ENCODE data around the gene CA10.

The CA10 gene

DNA sequence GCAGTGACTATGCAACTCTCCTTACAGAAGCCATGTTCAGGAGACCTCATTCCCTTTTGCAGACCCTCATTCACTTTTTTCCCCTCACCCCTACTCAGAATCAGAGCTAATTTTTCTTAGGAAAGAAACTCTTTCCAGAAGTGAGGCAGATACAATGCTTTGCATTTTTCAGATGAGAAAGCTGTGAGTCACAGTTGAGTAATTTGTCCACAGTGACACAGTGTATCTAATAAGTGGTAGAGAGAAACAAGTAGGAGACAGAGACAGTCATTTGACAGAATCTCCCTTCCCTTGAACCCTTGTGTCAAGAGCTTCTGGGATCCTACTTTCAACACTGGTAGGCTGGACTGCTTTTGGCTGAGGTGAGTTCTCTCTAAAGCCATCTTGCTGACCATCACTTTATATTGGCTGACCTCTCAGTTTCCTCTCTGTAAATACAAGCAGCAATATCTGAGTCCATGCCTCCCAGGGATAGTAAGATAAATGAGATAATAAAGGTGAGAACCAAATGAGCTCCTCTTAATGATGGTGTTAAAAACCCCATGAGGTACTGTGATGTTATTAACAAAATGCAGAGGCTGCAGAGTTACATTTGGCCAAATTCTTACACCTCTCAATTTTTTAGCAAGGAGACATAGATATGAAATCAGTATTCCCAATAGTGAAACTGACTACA, 130.8 kb downstream of the CA10 start:
- Histone ChIP-seq H3K9ac (ENCODE audit: low read length) (no peak overlapping the region), H3K4me1 (ENCODE audit: control insufficient read depth, insufficient read depth, low read length) (peaks cover 3% of the 10 kb centered on the region), H3K27ac (ENCODE audit: low read depth, low read length) (no peak overlapping the region), H3K4me3 (ENCODE audit: low read length) (no peak overlapping the region), H3K36me3 (ENCODE audit: control insufficient read depth, insufficient read depth, low read length) (no peaks in the 10 kb centered on the region), H3K27me3 (ENCODE audit: control insufficient read depth, insufficient read depth, low read length) (no peaks in the 10 kb centered on the region)

DNA sequence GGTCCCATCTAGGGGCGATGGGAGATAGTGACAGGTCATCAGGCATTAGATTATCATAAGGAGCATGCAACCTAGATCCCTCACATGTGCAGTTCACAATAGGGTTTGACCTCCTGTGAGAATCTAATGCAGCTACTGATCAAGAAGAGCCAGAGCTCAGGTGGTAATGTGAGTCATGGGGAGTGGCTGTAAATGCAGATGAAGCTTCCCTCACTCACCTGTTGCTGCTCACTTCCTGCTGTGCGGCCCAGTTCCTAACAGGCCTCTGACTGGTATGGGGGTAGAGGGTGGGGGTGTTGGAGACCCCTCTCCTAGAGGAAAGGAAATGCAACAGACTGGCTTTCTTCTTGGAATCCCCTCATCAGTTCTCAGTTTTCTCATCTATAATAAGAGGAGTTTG, 131.4 kb downstream of the CA10 start:
- Histone ChIP-seq H3K27me3 (ENCODE audit: control insufficient read depth, insufficient read depth, low read length) (no peaks in the 10 kb centered on the region), H3K4me3 (ENCODE audit: low read length) (no peak overlapping the region), H3K4me1 (ENCODE audit: control insufficient read depth, insufficient read depth, low read length) (peaks cover 3% of the 10 kb centered on the region), H3K36me3 (ENCODE audit: control insufficient read depth, insufficient read depth, low read length) (no peaks in the 10 kb centered on the region), H3K9ac (ENCODE audit: low read length) (no peak overlapping the region), H3K27ac (ENCODE audit: low read depth, low read length) (no peak overlapping the region)

DNA sequence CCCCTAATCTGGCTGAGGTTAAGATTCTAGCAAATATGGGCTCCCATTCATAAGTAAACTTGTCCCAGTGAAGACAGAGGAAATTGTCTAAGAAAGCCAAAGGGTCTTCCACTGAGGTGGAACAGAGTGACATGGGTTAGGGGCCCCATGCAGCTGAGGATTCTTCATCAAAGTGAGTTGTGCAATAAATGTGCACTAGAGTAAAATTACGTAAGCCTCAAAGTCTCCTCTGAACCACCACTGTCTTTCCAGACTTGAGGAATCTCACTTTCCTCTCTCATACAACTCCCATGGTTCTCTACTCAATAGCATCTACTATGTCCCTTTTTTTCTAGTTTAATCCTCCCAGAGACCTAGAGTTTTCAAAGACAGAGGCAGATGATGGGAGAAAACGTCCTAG, 132.4 kb downstream of the CA10 start:
- H3K9ac ChIP-seq (ENCODE audit: low read length): no peak overlapping the region
- no peak overlapping the region for H3K27ac ChIP-seq (ENCODE audit: low read depth, low read length)
- no peaks in the 10 kb centered on the region for H3K27me3 ChIP-seq (ENCODE audit: control insufficient read depth, insufficient read depth, low read length)
- H3K4me3 ChIP-seq (ENCODE audit: low read length): no peak overlapping the region
- peaks cover 3% of the 10 kb centered on the region for H3K4me1 ChIP-seq (ENCODE audit: control insufficient read depth, insufficient read depth, low read length)
- no peaks in the 10 kb centered on the region for H3K36me3 ChIP-seq (ENCODE audit: control insufficient read depth, insufficient read depth, low read length)

DNA sequence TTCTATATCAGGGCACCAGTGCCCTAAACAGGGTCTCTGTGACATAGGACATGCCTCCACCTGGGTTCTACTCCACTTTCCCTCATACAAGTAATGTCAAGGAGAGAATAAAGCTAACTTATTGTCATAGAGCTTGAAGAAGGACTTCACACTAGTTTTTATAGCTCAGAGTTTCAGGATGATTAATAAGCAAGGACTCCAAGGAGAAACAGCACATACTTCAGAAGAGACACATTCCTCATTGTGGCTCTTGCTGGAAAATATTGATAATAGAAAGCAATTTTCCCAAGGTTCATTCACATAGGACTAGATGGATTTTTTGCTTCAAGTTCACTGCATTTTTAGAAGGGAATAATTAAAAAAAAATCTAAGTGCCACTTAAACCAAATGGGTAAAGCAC, 133.3 kb downstream of the CA10 start:
- no peaks in the 10 kb centered on the region for H3K36me3 ChIP-seq (ENCODE audit: control insufficient read depth, insufficient read depth, low read length)
- no peak overlapping the region for H3K9ac ChIP-seq (ENCODE audit: low read length)
- H3K4me1 ChIP-seq (ENCODE audit: control insufficient read depth, insufficient read depth, low read length): peaks cover 3% of the 10 kb centered on the region
- H3K27me3 ChIP-seq (ENCODE audit: control insufficient read depth, insufficient read depth, low read length): no peaks in the 10 kb centered on the region
- H3K27ac ChIP-seq (ENCODE audit: low read depth, low read length): no peak overlapping the region
- no peak overlapping the region for H3K4me3 ChIP-seq (ENCODE audit: low read length)

DNA sequence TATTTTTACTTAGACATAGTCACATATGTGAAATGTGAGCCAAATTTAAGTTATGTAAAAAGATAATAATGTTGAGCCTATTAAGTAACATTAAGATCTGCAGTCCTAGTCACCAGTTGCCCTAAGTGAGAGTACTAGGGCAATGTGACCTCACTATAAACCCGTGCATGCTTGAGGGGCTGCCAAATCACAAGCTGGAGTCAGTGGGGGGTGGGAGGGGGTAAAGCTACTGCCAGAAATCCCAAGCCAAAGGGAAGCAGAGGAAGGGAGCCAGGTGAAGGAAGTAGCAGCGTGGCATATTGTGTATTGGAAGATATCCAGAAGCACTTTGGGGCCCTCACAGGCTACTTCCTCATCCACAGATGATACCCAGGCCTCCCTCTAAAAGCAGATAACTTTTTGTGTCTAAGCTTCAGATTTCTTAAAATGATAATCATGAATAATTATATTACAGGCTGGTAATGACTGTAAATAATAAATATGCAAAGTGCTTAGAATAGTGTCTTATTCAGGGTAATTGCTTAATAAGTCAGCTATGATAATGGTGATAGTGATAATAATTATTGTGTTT, 134.1 kb downstream of the CA10 start:
- Histone ChIP-seq H3K36me3 (ENCODE audit: control insufficient read depth, insufficient read depth, low read length) (no peaks in the 10 kb centered on the region), H3K4me3 (ENCODE audit: low read length) (no peak overlapping the region), H3K9ac (ENCODE audit: low read length) (no peak overlapping the region), H3K4me1 (ENCODE audit: control insufficient read depth, insufficient read depth, low read length) (peaks cover 3% of the 10 kb centered on the region), H3K27ac (ENCODE audit: low read depth, low read length) (no peak overlapping the region), H3K27me3 (ENCODE audit: control insufficient read depth, insufficient read depth, low read length) (no peaks in the 10 kb centered on the region)

DNA sequence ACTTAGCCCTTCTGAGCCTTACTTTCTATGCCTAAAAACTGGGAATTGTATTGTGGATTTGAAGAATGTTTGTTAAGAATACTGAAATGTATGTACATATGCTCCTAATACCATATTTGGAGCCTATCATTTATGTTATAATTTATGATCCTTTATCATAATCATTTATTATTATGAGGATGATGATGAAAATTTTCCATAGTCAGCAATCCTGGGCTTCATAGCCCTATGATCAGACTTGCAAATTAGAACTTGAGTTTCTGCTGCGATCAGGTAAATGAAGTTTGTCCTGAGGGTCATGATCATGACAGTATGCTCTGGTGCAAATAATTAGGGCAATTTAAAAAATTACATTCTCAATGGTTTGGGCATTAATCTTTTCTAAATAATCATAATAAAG, 147.4 kb downstream of the CA10 start:
- Histone ChIP-seq H3K27ac (ENCODE audit: low read depth, low read length) (no peak overlapping the region), H3K36me3 (ENCODE audit: control insufficient read depth, insufficient read depth, low read length) (no peaks in the 10 kb centered on the region), H3K4me1 (ENCODE audit: control insufficient read depth, insufficient read depth, low read length) (no peaks in the 10 kb centered on the region), H3K4me3 (ENCODE audit: low read length) (no peak overlapping the region), H3K27me3 (ENCODE audit: control insufficient read depth, insufficient read depth, low read length) (no peaks in the 10 kb centered on the region), H3K9ac (ENCODE audit: low read length) (no peak overlapping the region)

DNA sequence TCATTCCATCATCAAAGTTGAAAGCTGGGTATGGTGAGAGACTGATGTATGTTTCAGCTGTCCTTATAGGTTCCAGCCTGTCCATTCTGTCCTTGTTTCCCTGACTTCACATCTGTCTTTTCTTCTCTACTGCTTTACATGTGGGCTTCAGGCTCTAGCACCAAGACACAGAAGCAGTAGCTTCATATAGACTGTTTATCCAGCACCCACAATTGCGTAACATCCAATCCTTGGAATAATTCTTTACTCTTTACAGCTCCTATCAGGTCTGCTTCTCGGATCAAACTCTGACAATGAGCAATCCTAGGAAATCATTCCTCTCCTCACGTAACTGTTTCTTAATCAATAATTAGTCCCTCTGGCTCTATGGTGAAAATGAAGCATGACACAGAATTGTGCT, 158.9 kb downstream of the CA10 start:
- H3K27ac ChIP-seq (ENCODE audit: low read depth, low read length): no peak overlapping the region
- no peaks in the 10 kb centered on the region for H3K36me3 ChIP-seq (ENCODE audit: control insufficient read depth, insufficient read depth, low read length)
- no peaks in the 10 kb centered on the region for H3K4me1 ChIP-seq (ENCODE audit: control insufficient read depth, insufficient read depth, low read length)
- H3K4me3 ChIP-seq (ENCODE audit: low read length): no peak overlapping the region
- no peak overlapping the region for H3K9ac ChIP-seq (ENCODE audit: low read length)
- H3K27me3 ChIP-seq (ENCODE audit: control insufficient read depth, insufficient read depth, low read length): no peaks in the 10 kb centered on the region

DNA sequence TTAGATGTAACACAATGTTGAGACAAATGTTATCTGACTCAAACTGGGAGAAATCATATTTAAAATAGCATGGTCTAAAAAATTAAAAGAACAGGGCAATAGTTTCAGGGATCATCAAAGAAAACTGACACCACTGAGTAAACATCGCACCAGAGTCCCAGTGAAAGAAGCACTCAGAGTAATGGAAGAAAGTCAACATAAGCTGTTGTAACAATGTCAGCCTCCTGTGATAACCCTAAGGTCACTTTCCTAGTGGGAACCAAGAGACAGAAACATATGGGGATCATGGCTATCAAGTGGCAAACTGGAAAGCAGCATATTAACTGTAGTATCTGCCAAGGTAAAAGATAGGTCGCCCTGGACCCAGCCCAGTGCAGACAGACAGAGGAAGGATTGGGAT, 160.8 kb downstream of the CA10 start:
- no peak overlapping the region for H3K9ac ChIP-seq (ENCODE audit: low read length)
- H3K4me3 ChIP-seq (ENCODE audit: low read length): no peak overlapping the region
- H3K27ac ChIP-seq (ENCODE audit: low read depth, low read length): no peak overlapping the region
- H3K36me3 ChIP-seq (ENCODE audit: control insufficient read depth, insufficient read depth, low read length): no peaks in the 10 kb centered on the region
- no peaks in the 10 kb centered on the region for H3K27me3 ChIP-seq (ENCODE audit: control insufficient read depth, insufficient read depth, low read length)
- no peaks in the 10 kb centered on the region for H3K4me1 ChIP-seq (ENCODE audit: control insufficient read depth, insufficient read depth, low read length)

DNA sequence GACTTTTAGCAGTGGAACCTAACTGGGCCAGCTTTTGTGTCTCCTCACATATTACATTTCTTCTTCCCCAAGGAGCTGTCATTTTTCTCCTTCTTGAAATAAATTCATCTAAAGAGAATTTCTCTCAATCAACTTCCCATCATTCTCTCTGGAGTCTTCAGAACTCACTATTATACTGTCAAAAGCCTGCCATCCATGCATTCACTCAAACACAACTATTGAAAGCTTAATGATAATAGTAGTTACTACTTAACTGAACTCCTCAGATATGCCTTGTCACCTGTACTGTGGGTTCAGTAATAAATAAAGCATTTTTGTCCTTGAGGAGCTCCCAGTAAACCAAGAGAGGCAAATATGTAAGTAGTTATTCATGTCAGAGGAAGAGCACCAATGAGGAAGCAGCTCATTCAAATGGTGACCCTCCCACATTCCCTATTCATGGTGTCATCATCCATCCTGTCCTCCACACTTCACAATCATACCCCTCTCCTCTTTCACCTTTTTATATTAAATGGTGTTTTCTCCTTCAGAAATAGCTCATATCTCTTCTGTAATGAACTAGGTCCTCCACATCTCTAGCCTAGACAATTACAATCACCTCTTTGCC, 162.6 kb downstream of the CA10 start:
- Histone ChIP-seq H3K4me1 (ENCODE audit: control insufficient read depth, insufficient read depth, low read length) (no peaks in the 10 kb centered on the region), H3K36me3 (ENCODE audit: control insufficient read depth, insufficient read depth, low read length) (no peaks in the 10 kb centered on the region), H3K9ac (ENCODE audit: low read length) (no peak overlapping the region), H3K27me3 (ENCODE audit: control insufficient read depth, insufficient read depth, low read length) (no peaks in the 10 kb centered on the region), H3K4me3 (ENCODE audit: low read length) (no peak overlapping the region), H3K27ac (ENCODE audit: low read depth, low read length) (no peak overlapping the region)

DNA sequence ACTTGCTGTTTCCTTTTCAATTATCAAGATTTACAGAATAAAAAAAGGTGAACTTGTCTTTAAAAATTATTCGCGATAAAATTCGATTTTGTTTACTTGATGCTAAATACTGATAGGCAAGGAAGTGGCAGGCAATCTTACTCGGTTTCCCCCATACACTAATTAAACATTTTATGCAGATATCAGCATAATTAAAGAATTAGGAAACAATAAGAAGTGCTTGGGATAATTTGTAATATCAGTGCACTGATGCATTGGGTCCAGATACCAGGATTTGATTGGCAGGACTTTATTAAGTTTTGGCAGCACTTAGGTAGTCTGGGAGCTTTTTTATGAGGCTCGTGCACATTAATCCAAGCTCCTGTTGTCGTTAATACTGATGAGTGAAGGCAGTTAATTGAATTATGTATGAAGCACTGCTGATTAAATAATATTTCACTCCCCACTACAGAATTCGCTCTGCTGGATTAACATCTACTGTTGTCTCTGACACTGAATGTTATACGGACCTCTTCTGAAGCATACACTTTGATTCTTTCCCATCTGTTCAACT, 165.6 kb downstream of the CA10 start:
- H3K9ac ChIP-seq (ENCODE audit: low read length): no peak overlapping the region
- H3K4me3 ChIP-seq (ENCODE audit: low read length): no peak overlapping the region
- no peaks in the 10 kb centered on the region for H3K27me3 ChIP-seq (ENCODE audit: control insufficient read depth, insufficient read depth, low read length)
- no peaks in the 10 kb centered on the region for H3K36me3 ChIP-seq (ENCODE audit: control insufficient read depth, insufficient read depth, low read length)
- no peaks in the 10 kb centered on the region for H3K4me1 ChIP-seq (ENCODE audit: control insufficient read depth, insufficient read depth, low read length)
- no peak overlapping the region for H3K27ac ChIP-seq (ENCODE audit: low read depth, low read length)

DNA sequence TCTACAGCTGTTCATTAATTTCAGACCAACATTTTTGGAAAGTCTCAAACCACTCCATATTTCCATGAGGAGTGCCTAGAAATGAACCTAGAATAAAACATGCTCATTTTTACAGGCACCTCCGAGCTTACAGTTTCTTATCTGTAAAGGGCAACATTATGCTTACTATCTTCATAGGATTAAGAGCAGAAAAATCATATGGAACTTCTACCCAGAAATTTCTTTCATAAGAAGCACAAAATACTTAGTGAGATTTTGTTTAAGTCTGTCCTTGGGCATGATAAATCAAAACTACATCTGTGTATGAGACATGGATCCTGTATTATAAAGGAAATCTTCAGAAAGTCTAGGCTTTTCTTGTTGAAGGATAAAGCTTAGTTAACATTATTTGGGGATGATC, 187.4 kb downstream of the CA10 start:
- H3K9ac ChIP-seq (ENCODE audit: low read length): no peak overlapping the region
- H3K4me3 ChIP-seq (ENCODE audit: low read length): no peak overlapping the region
- H3K36me3 ChIP-seq (ENCODE audit: control insufficient read depth, insufficient read depth, low read length): no peaks in the 10 kb centered on the region
- H3K4me1 ChIP-seq (ENCODE audit: control insufficient read depth, insufficient read depth, low read length): no peaks in the 10 kb centered on the region
- H3K27ac ChIP-seq (ENCODE audit: low read depth, low read length): no peak overlapping the region
- H3K27me3 ChIP-seq (ENCODE audit: control insufficient read depth, insufficient read depth, low read length): no peaks in the 10 kb centered on the region

DNA sequence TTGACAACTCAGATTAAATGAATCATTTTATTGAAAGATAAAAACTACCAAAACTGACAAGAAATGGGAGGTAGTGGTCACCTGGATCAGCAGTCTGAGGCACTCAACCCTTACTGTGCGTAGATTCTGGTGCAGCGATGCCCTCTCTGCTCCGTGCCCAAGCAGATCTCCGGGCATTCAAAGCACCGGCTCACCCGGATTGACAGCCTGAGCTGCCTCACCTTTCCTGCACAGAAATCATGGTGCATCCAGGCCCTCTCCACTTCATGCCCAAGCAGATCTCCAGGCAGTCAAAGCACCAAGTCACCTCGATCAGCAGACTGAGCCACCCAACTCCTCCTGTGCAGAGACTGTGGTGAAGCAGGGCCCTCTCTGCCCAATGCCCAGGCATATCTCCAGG, 196.8 kb downstream of the CA10 start:
- Histone ChIP-seq H3K36me3 (ENCODE audit: control insufficient read depth, insufficient read depth, low read length) (no peaks in the 10 kb centered on the region), H3K4me1 (ENCODE audit: control insufficient read depth, insufficient read depth, low read length) (no peaks in the 10 kb centered on the region), H3K27ac (ENCODE audit: low read depth, low read length) (no peak overlapping the region), H3K4me3 (ENCODE audit: low read length) (no peak overlapping the region), H3K9ac (ENCODE audit: low read length) (no peak overlapping the region), H3K27me3 (ENCODE audit: control insufficient read depth, insufficient read depth, low read length) (no peaks in the 10 kb centered on the region)

DNA sequence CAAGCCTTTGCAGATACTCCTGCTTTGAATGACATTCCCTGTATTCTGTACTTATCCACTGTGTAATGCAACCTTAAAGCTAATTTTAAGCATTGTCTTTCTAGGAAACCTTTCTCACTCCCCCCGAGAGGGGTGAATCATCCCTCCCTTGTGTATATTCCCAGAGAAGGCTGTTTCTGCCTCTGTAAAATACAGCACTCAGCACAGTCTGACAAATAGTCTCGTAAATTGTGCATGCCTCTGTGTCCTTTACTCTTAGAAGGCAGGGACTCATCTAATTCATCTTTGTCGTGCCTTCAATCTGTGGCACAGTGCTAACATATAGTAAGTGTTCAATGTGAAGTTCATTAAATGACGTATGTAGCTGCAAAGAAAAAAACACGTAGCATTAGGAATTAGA, 200.7 kb downstream of the CA10 start:
- H3K27me3 ChIP-seq (ENCODE audit: control insufficient read depth, insufficient read depth, low read length): no peaks in the 10 kb centered on the region
- H3K4me3 ChIP-seq (ENCODE audit: low read length): no peak overlapping the region
- no peak overlapping the region for H3K27ac ChIP-seq (ENCODE audit: low read depth, low read length)
- H3K36me3 ChIP-seq (ENCODE audit: control insufficient read depth, insufficient read depth, low read length): no peaks in the 10 kb centered on the region
- no peaks in the 10 kb centered on the region for H3K4me1 ChIP-seq (ENCODE audit: control insufficient read depth, insufficient read depth, low read length)
- H3K9ac ChIP-seq (ENCODE audit: low read length): no peak overlapping the region
